Gastroesophageal sphincter (tissue), 3 donors: ENCODE data around the gene CSMD2.

Source experiments
- EP300 ChIP-seq: sonication (generic); formaldehyde crosslinking; IDR thresholded peaks from one replicate; pipeline ENCODE4 v1.6.1; 2017; ENCODE audit warnings: antibody characterized with exemption, mild to moderate bottlenecking
- POLR2A ChIP-seq, 2 donors: fragments of 450-650 bp; IDR thresholded peaks; one replicate each; pipeline ENCODE4 v1.6.1; 2017; ENCODE audit warnings: antibody characterized with exemption in 2 of 2, mild to moderate bottlenecking in 2 of 2, moderate library complexity in 1 of 2
- POLR2AphosphoS5 ChIP-seq: sonication (generic); formaldehyde crosslinking; IDR thresholded peaks from one replicate; pipeline ENCODE4 v1.6.1; 2017; ENCODE audit warnings: antibody characterized with exemption
- TF ChIP-seq, protein P1 (sequence below), 4 experiments: fragments of 200-600 bp in 2 of 4; fragments of 450-650 bp in 2 of 4; sonication (generic) in 1 of 4; IDR thresholded peaks; one replicate each; pipeline ENCODE4 v1.5.1; 2017 to 2019; ENCODE audit warnings: antibody characterized with exemption in 4 of 4, mild to moderate bottlenecking in 2 of 4, moderate library complexity in 2 of 4

DNA sequence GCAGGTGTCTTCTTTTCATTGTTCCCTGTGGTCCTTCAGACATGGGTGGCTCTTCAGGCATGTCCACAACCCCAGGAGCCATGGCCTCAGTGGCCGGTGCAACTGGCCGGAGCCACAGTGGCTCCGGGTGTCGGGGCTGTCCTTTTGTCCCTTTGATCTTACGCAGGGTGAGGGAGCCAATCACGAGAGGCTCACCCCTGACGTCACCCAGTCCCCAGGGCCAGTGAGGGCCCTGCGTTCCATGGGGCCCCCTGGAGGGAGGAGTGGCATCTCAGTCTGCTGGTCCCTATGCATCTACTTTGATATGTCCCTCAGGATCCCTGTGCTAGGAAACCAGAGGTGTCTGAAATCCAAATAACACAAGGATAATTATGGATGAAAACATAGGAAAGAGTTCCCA is 663.3 kb downstream of the CSMD2 start:
- TF ChIP-seq, protein P1, sequence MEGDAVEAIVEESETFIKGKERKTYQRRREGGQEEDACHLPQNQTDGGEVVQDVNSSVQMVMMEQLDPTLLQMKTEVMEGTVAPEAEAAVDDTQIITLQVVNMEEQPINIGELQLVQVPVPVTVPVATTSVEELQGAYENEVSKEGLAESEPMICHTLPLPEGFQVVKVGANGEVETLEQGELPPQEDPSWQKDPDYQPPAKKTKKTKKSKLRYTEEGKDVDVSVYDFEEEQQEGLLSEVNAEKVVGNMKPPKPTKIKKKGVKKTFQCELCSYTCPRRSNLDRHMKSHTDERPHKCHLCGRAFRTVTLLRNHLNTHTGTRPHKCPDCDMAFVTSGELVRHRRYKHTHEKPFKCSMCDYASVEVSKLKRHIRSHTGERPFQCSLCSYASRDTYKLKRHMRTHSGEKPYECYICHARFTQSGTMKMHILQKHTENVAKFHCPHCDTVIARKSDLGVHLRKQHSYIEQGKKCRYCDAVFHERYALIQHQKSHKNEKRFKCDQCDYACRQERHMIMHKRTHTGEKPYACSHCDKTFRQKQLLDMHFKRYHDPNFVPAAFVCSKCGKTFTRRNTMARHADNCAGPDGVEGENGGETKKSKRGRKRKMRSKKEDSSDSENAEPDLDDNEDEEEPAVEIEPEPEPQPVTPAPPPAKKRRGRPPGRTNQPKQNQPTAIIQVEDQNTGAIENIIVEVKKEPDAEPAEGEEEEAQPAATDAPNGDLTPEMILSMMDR (IDR thresholded peaks at IDR 0.05) = no peak
- no peak for TF ChIP-seq EP300
- no peak for TF ChIP-seq POLR2A (IDR thresholded peaks at IDR 0.05)
- TF ChIP-seq POLR2AphosphoS5 = no peak
